NCI-H2196 treated with DMSO at 0.1 percent for 48 hours (cell line): Measurements from ENCODE around the gene ZIC5.

Source experiments
- DNase-seq: peaks from one replicate; lab custom pipeline; 2025; ENCODE audit not compliant: unreplicated experiment; lab: John Stamatoyannopoulos, UW

Gene ZIC5

DNA sequence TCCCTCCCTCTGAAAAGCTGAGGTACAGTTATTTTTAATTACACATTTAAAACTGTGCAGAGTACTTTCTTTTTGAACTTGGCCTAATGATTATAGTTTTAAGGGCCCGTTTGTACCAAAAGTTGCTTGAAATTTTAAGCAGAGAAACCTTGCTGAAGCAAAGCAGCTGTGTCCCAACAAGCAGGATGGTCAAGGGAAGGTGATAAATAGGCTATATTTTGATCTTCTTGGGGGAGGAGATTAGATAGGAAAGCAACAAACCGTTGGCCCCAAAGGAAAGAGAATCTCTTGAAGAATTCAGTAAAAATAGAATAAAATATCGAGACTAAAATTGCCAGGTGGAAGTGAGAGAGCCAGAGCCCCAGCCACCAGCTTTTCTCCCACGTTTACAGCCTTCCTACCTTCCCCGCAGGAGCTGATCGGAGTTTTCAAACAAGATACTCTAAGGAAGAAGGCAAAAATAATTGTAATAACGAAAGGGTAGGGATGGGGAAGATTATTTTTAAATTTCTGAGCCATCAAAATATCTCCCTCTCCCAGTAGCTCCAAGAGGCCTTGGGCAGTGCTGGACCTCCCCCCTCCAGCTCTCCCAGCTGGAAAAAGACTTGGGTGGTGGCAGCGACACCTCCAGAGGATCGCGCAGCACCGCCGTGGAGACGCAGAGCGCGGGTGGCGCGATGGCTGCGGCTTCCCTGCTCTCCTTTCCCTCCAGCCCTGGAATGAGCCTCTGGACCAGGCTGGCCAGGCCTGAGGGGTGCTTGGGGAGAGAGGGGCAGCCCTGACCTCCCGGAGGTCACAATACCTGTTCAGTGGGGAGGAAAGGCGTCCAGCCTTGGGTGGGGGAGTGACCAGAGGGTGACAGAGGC lies 15.8 kb upstream of the ZIC5 start:
- no peak for DNase-seq

DNA sequence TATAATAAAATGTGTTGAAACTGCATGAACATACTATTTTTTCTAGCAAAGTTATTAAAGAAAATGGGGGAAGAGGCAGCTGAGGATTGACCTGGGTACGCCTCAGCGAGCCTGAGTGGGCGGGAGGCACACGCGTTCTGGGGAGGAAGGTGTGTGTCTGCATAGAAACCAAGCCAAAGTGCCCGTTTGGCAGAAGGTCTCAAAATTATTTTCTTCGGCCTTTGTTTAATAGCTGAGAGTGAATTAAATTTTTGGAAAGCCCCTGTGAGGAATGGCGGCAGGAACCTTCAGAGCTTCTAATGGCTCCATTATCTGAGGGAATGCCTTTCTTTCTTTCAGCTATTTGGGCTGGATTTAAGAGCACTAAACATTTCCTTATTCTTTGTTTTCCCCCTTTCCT lies 15.2 kb upstream of the ZIC5 start:
- no peak for DNase-seq

DNA sequence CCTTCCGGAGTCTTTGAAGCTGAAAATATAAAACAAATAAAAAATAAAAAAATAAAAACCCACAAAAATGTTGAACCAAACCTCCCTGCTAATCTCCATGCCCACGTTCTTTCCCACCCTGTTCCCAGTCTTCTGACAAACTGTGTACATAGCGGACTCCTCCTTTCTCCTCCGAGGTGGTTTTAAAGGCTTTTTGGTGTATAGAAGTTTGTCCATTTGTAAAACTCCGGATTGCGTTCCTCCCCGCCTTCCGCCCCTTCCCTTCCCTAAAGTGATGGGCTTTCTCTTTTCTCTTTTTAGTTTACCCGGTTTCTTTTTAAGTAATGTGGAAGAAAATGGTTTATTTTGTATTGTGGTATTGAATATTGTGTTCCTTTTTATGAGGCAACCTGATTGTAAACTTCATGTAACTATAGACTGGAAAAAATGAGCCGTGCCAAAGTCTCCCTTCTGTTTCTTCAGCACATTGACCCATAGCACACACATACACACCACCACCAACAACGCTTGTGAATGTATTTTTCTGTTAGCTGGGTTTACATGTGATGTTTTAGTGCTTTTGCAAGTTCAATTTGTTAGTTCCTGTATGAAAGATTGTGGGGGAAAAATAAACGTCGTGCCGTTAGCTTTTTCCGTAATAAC lies 14.4 kb upstream of the ZIC5 start:
- no peak for DNase-seq

DNA sequence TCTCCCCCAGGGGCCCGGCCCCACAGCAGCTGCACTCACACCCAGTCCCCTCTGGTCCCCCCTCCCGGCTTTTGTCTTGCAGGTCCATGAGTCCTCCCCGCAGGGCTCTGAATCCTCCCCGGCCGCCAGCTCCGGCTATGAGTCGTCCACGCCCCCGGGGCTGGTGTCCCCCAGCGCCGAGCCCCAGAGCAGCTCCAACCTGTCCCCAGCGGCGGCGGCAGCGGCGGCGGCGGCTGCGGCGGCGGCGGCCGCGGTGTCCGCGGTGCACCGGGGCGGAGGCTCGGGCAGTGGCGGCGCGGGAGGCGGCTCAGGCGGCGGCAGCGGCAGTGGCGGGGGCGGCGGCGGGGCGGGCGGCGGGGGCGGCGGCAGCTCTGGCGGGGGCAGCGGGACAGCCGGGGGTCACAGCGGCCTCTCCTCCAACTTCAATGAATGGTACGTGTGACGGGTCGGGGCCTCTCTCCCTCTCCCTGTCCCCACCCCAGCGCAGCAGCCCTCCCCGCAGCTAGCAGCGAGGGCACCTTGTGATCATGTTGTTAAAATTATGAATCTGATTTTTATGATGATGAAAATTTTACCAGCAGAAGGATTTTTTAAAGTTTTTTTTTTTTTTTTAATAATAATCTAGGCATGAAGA lies 13.8 kb upstream of the ZIC5 start:
- DNase-seq = no peak

DNA sequence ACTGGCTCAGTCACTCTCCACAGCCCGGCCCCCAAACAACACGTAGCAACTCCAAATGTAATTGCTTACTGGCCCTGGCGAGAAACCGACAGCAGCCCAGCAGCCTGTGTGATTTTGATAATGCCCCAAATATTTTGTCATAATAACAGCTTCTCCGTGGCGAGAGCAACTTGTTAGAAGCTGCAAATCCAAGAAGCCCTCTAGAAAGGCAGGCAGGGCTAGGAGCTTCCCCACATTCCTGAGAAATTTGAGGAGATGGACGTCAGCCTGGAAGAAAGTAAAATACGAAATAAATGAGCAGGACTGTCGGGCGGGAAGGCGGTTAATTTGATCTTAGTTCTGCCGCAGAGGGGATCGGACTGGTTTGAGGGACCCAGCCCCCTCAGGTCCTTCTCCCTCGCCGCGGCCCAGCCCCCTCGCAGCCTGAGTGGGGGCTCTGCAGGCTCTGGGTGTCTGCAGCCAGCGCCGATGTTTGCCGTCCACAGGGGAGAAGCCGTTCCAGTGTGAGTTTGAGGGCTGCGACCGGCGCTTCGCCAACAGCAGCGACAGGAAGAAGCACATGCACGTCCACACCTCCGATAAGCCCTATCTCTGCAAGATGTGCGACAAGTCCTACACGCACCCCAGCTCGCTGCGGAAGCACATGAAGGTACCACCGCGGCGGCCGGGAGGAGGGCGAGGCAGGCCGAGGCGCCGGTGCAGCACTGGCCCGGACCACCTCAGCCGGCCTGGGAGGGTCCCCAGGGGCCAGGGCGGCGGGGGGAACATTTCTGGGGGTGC lies 13.1 kb upstream of the ZIC5 start:
- DNase-seq = no peak

DNA sequence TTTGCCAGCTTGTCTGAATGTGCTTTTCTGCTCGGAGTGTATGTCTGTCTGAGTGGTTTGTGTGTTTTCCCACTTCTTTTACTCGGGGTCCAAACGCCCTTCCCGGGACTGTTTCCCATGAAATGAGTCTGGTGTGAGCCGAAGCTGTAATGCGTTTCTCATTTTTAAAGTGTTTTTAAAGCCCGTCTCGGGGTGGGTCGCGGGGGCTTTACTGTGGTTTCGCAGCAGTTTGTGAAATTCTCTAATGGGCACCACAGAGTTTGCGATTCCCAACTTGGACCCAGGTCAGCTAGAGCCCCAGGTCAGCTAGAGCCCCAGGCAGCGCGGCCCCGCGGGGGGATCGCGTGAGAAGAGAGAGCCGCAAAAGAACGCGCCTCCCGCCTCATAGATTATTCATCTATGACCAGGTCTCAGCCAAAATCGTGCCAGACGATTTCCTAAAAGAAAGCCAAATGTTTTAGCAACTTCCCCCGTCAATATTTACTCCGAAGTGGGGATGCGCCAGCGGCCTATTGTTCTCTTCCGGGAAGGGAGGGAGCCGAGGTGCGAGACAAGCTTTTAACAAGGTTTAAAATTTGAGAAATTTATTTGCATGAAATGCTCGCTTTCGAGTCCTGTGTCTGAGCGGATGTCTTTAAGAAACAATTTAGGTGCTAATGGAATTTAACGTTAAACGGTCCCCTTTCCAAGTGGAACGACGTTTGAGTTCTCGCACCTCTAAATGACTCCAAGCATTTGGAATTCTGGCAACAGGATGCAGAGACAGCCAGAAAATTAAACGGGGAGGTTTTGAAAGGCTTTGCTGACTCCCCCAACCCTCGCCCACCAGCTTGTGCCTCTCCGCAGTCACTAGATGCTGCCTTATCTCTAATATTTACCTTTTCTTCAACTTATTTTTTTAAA lies 12.2 kb upstream of the ZIC5 start:
- DNase-seq = no peak

DNA sequence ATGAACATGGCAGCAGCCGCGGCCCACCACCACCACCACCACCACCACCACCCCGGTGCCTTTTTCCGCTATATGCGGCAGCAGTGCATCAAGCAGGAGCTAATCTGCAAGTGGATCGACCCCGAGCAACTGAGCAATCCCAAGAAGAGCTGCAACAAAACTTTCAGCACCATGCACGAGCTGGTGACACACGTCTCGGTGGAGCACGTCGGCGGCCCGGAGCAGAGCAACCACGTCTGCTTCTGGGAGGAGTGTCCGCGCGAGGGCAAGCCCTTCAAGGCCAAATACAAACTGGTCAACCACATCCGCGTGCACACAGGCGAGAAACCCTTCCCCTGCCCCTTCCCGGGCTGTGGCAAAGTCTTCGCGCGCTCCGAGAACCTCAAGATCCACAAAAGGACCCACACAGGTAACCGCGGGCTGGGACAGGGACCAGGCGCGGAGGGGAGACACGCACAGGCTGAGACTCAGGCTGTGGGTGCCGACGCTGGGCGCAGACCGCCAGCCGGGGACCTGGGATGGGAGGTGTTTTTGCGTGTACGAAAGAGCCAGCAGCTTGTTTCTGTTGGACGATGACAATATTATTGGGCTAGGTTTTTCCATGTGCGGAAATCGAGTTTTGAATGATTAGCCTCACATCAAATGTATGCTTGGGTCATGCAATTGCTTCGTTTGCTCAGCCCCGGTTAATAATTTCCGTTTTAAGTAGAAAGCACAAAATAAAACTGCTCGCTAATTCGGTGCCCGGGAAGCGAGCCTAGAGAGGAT lies 11.3 kb upstream of the ZIC5 start:
- no peak for DNase-seq

DNA sequence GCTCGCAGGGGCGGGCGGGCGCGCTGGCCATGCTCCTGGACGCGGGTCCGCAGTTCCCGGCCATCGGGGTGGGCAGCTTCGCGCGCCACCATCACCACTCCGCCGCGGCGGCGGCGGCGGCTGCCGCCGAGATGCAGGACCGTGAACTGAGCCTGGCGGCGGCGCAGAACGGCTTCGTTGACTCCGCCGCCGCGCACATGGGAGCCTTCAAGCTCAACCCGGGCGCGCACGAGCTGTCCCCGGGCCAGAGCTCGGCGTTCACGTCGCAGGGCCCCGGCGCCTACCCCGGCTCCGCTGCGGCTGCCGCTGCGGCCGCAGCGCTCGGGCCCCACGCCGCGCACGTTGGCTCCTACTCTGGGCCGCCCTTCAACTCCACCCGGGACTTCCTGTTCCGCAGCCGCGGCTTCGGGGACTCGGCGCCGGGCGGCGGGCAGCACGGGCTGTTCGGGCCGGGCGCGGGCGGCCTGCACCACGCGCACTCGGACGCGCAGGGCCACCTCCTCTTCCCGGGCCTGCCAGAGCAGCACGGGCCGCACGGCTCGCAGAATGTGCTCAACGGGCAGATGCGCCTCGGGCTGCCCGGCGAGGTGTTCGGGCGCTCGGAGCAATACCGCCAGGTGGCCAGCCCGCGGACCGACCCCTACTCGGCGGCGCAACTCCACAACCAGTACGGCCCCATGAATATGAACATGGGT lies 10.6 kb upstream of the ZIC5 start:
- no peak for DNase-seq

DNA sequence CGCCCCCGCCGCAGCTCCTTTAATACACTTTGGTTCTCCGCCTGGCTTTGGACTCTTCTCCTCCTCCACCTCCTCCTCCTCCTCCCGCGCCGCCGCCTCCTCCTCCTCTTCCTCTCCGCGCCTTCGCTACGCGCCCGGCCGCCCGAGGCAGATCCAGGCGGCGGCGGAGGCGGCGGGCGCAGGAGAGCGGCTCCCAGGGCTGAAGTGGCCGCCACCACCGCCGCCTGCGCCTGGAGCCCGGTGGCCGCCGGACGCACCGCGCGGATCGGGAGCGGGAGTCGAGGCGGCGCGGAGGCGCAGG lies 10.1 kb upstream of the ZIC5 start, which contains the start of gene ZIC2:
ZIC2 (plus strand) TSS at position 50 of the 301 bp plus-strand sequence. CDS start 281 bp downstream, outside the sequence.
- DNase-seq = no peak

DNA sequence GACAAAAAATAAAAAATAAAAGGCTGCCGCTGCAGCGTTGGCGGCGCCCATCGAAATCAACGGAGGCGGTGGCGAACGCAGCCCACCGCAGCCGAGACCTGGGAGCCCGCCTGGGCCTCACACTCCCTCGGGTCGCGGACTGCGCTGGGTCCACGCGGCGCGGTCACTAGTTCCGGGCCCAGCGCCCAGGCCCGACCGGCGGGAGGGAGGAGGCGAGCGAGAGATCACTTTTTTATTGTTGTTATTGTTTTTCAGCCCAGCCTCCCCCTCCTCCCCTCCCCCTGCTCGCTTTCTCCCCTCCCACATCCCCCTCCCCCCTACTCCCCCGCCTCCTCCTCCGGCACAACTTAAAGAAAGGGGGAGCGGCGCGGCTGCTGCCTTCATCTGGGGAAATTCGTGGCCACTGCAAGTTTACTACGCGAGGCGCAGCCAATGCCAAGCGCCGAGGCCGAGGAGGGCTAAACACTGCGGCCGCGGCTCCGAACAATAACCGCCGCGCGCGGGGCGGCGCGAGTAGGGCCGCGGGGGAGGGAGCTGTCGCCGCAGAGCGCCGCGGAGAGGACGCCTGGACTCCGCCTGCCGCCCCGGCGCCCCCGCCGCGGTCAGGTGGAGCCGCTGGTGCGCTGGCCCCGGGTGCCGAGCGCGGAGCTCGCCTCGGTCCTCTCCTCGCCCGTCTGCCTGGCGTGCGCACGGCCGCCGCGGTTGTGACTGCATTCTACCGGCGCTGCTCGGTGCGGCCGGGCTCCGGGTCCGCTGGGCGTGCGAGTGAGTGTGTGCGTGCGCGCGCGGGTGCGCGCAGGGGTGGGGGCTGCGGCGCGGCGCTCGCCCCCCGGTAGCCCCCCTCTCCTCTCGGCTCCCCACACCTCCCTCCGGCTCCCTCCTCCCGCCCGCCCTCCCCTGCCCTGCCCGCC lies 9.5 kb upstream of the ZIC5 start:
- DNase-seq = peak; percentile 53

DNA sequence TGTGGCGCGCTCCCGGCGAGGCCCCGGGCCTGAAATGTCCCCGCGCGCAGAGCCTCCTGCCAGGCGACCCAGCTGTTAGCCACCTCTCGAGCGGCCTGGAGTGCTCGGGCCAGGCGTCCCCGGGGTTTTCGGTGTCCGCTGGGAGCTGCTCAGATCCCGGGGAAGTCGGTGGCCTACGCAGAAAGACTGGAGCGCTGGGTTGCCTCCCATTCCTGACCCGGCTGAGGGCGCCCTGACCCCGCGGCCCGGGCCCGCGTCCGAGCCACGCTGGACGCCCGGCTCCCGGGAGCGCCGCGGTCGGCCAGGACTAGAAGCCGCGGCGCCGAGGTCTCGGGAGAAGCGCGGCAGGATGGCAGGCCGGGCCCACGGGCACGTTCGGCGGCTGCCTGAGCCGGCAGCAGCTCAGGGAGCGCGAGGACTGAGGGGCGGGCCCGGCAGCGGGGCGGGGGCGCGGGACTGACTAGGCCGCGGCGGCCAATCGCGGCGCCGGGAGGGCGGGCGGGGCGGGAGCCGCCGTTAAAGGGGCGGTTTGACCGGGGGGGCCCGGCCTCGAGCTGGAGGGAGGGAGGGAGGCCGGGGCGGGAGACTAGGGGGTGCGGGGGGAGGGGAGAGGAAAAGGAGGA lies 8.7 kb upstream of the ZIC5 start:
- DNase-seq = no peak

DNA sequence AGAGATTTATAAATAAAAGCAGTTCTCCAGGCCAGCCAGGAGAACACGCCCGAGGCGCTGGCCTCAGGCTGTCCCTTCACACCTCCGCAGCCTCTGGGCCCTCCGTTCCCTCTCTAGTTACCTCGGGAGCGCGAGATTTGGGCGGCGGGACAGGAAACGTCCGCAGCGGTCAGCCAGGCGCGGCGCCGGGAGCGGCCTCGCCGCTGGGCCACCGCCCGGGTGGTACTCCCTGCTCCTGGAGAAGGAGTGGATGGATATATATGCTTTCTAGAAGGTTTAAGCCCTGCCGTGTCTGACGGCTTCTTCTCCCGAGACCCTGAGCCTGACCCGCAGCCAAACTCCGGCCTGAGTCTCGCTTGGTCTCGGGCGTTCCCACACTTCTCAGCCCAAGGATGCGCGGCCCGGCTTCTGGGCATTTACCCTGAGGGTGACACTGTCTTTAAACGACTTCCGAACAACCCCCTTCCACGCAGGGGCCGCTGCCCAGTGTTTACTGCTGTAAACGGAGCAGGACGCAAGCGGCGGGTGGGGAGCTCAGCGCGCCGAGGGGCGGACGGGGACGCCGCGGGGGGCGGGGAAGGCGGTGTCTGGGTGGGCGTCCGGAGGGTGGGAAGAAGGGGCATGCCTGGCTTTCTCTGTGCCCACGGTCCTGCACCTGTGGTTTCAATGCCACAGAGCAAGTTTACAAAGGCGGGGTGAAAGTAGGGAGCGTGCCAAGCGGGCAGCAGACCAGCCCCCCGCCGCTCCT lies 8.1 kb upstream of the ZIC5 start:
- DNase-seq = no peak

DNA sequence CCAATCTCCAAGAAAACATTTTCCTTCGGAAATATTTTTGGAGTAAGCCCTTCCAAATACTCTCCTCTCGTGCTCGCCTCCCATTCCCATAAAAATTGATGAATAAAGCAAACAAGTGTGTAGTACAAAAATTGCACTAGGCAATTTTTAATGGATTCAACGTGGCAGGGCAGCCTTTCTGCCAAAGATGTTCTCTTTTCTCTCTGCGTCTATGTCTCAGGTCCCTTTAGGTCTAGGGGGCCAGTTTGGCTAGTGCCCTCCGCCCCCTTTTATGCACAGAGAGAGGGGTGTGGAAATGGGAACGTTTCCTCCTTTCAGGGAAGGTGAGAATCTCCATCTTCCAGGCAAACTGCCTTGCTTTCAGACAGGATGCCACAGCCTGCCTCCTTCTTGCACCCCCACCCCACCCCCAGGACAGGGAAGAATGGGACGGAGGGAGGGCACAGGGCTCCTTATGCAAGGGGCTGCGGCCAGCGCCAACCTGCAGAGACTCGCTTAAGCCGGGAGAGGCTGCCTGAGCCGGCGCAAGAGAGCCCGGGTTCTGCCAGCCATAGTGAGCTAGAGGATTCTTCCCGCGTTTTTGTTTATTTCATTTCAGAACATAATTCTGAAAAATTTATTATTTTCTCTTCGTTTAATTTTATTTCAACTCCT lies 7.4 kb upstream of the ZIC5 start:
- DNase-seq = no peak

DNA sequence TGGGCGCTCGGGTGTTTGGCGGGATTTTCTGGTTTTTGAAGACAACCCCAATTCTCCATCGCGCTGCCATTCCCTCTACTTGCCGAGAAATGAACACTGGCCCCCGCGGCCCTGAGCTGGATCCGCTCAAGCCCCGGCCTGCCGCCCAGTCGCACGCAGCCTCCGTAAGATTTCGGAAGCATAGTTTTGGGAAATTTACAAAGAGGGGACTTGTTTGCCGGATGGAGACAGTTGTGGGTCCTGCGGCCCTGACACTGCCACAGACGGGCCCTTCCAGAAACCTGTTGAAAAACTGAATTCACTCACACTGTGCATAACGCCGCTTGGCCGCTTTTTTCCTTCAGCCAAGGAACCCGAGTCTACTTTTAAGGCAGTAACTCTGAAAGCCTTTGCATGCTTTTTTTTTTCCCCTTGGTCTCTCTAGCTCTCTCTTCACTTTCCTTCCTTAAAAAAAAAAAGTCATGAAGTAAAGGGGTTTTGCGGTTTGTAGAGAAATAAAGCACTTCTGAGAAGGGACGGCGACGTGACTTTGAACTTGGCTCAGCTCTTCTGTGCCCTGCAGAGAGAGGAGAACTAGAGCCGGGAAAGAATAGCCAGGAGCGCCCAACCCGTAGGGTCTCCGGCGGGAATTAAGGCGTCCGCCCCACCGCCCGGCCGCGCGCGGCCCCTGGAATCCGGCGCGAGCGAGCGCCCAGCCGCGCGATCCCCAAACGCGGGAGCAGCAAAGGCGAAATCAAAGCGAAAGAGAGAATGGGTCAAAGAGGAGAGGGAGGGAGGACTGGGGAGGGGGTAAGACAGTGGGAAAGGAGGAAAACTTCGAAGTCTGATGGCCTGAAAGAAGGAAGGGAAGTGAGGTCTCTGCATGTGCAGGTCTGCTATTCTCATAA lies 6.6 kb upstream of the ZIC5 start:
- DNase-seq = no peak

DNA sequence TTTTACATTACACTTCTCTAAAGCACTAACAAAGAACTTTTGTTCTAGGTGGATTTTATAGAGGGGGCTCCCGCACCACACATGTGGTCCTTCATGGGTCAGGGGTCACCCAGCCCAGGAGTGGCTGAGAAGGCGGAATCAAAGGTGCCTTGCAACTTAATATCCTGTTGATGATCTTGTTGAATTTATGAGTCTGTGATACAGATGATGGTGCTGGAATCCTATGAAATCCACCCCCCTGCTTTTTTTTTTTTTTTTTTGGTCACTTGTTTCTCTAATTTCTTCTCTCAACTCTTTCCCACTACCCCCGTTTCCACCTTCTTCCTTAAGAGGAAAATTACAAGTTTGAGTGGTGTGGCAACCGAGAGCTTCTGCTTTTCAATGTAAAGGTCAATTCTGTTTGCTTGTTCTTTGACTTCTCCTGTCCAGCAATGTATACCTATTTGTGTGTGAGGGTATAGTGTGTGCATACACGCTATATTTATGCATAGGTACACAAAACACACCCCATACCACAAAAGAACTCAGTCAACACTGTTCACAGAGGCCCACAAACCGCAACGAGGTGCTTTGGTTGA lies 5.9 kb upstream of the ZIC5 start:
- no peak for DNase-seq
